H9 (cell line): ENCODE data around the gene MS4A7. TPM values are rescaled to one million over a fixed set of nuclear protein-coding genes. Genes with fewer than 3 reads are reported as not detected.

ENCODE experiments used
- DNase-seq: peaks from one replicate; pipeline ENCODE4 v3.0.0-alpha.2; 2017
- H2AFZ ChIP-seq: one replicate; pipeline ENCODE4 v1.6.1; 2013; ENCODE audit warnings: mild to moderate bottlenecking, low read length, control low read depth, moderate library complexity
- H2AK5ac ChIP-seq: 2 replicates; pipeline ENCODE4 v1.6.1; 2013; ENCODE audit warnings: low read length, control low read depth, mixed read lengths; ENCODE audit not compliant: insufficient read length
- H2BK120ac ChIP-seq: one replicate; pipeline ENCODE4 v1.6.1; 2013; ENCODE audit warnings: low read depth, mild to moderate bottlenecking, low read length, control low read depth, inconsistent platforms; ENCODE audit not compliant: poor library complexity, severe bottlenecking
- H2BK12ac ChIP-seq: 2 replicates; pipeline ENCODE4 v1.6.1; 2013; ENCODE audit warnings: low read length, control low read depth, mixed read lengths, low read depth; ENCODE audit not compliant: insufficient read length
- H2BK15ac ChIP-seq: 2 replicates; pipeline ENCODE4 v1.6.1; 2013; ENCODE audit warnings: low read depth, low read length, control low read depth
- H2BK20ac ChIP-seq: one replicate; pipeline ENCODE4 v1.6.1; 2013; ENCODE audit warnings: low read depth, mild to moderate bottlenecking, low read length, control low read depth, inconsistent platforms; ENCODE audit not compliant: poor library complexity, severe bottlenecking
- H2BK5ac ChIP-seq: 2 replicates; pipeline ENCODE4 v1.6.1; 2013; ENCODE audit warnings: low read length, control low read depth, mixed read lengths; ENCODE audit not compliant: insufficient read length
- H3K14ac ChIP-seq: 2 replicates; pipeline ENCODE4 v1.6.1; 2013; ENCODE audit warnings: low read length, control low read depth; ENCODE audit not compliant: insufficient read depth
- H3K18ac ChIP-seq: 2 replicates; pipeline ENCODE4 v1.6.1; 2013; ENCODE audit warnings: low read depth, mild to moderate bottlenecking, mixed read lengths, low read length, control low read depth; ENCODE audit not compliant: insufficient read length
- H3K23ac ChIP-seq: 2 replicates; pipeline ENCODE4 v1.6.1; 2013; ENCODE audit warnings: low read length, control low read depth, mixed read lengths, low read depth; ENCODE audit not compliant: insufficient read length
- H3K23me2 ChIP-seq: 2 replicates; pipeline ENCODE4 v1.6.1; 2013; ENCODE audit warnings: low read depth, mild to moderate bottlenecking, mixed read lengths, low read length, control low read depth; ENCODE audit not compliant: insufficient read length, poor library complexity, severe bottlenecking
- H3K27ac ChIP-seq: 2 replicates; pipeline ENCODE4 v1.5.1; 2013; ENCODE audit warnings: low read length, control low read depth, mixed read lengths, low read depth; ENCODE audit not compliant: insufficient read length
- H3K27me3 ChIP-seq: 2 replicates; pipeline ENCODE4 v1.6.1; 2013; ENCODE audit warnings: low read length, control low read depth, inconsistent platforms; ENCODE audit not compliant: insufficient read depth
- H3K4ac ChIP-seq: 2 replicates; pipeline ENCODE4 v1.6.1; 2013; ENCODE audit warnings: low read depth, mild to moderate bottlenecking, control low read depth, inconsistent platforms, low read length, moderate library complexity
- H3K4me1 ChIP-seq: 2 replicates; pipeline ENCODE4 v1.6.1; 2013; ENCODE audit warnings: low read length, control low read depth, inconsistent platforms; ENCODE audit not compliant: insufficient read depth
- H3K4me2 ChIP-seq: 2 replicates; pipeline ENCODE4 v1.6.1; 2013; ENCODE audit warnings: low read length, control low read depth, mixed read lengths; ENCODE audit not compliant: insufficient read length, insufficient read depth
- H3K56ac ChIP-seq: 2 replicates; pipeline ENCODE4 v1.6.1; 2013; ENCODE audit warnings: low read depth, mild to moderate bottlenecking, mixed read lengths, low read length, control low read depth; ENCODE audit not compliant: insufficient read length
- H3K79me1 ChIP-seq: 2 replicates; pipeline ENCODE4 v1.6.1; 2013; ENCODE audit warnings: low read depth, mild to moderate bottlenecking, moderate library complexity, low read length, control low read depth, inconsistent platforms; ENCODE audit not compliant: insufficient read depth, poor library complexity, severe bottlenecking
- H3K79me2 ChIP-seq: 2 replicates; pipeline ENCODE4 v1.6.1; 2013; ENCODE audit warnings: low read length, control low read depth, inconsistent platforms; ENCODE audit not compliant: insufficient read depth
- H3K9ac ChIP-seq: 2 replicates; pipeline ENCODE4 v1.6.1; 2013; ENCODE audit warnings: low read length, control low read depth, mixed read lengths; ENCODE audit not compliant: insufficient read length; ENCODE audit errors: extremely low read depth
- H3K9me3 ChIP-seq: one replicate; pipeline ENCODE4 v1.6.1; 2013; ENCODE audit warnings: low read depth, low read length, inconsistent platforms; ENCODE audit not compliant: control insufficient read depth
- H3T11ph ChIP-seq: one replicate; pipeline ENCODE4 v1.6.1; 2013; ENCODE audit warnings: mild to moderate bottlenecking, low read length, control low read depth, inconsistent platforms
- H4K20me1 ChIP-seq: one replicate; pipeline ENCODE4 v1.6.1; 2013; ENCODE audit not compliant: control insufficient read depth, insufficient read length, insufficient read depth
- H4K5ac ChIP-seq: 2 replicates; pipeline ENCODE4 v1.6.1; 2013; ENCODE audit warnings: low read depth, mild to moderate bottlenecking, mixed read lengths, low read length, control low read depth; ENCODE audit not compliant: insufficient read length
- H4K8ac ChIP-seq: replicated peaks from 2 replicates; pipeline ENCODE4 v1.6.1; 2013; ENCODE audit warnings: low read length, control low read depth, mixed read lengths, low read depth; ENCODE audit not compliant: insufficient read length
- H4K91ac ChIP-seq: 2 replicates; pipeline ENCODE4 v1.6.1; 2013; ENCODE audit warnings: low read depth, mild to moderate bottlenecking, moderate library complexity, mixed read lengths, low read length, control low read depth; ENCODE audit not compliant: insufficient read length
- H3K27ac Mint-ChIP-seq, 3 experiments: 2 replicates in 2 of 3; 3 replicates in 1 of 3; pipeline ENCODE4 v1.8.0; 2020 to 2021; ENCODE audit warnings: mixed read lengths in 3 of 3, mild to moderate bottlenecking in 1 of 3, moderate library complexity in 1 of 3
- H3K27me3 Mint-ChIP-seq: 2 replicates; pipeline ENCODE4 v1.8.0; 2021; ENCODE audit warnings: low read depth, mild to moderate bottlenecking, moderate library complexity, mixed read lengths
- H3K36me3 Mint-ChIP-seq, 3 experiments: 2 replicates in 2 of 3; 3 replicates in 1 of 3; pipeline ENCODE4 v1.8.0; 2020 to 2021; ENCODE audit warnings: low read depth in 3 of 3, mixed read lengths in 3 of 3; ENCODE audit not compliant: insufficient read depth in 1 of 3
- H3K4me1 Mint-ChIP-seq, 2 experiments: 2 replicates each; pipeline ENCODE4 v1.8.0; 2020; ENCODE audit warnings: mixed read lengths in 2 of 2
- H3K4me3 Mint-ChIP-seq, 2 experiments: 2 replicates in 1 of 2; 3 replicates in 1 of 2; pipeline ENCODE4 v1.8.0; 2020 to 2021; ENCODE audit warnings: mild to moderate bottlenecking in 2 of 2, mixed read lengths in 2 of 2, moderate library complexity in 1 of 2
- H3K9me3 Mint-ChIP-seq, 2 experiments: 2 replicates in 1 of 2; 3 replicates in 1 of 2; pipeline ENCODE4 v1.8.0; 2020; ENCODE audit warnings: mild to moderate bottlenecking in 2 of 2, mixed read lengths in 2 of 2, moderate library complexity in 1 of 2
- CTCF ChIP-seq: fragments of 200-600 bp; sonication (generic); conservative IDR thresholded peaks from 3 replicates; pipeline ENCODE4 v1.8.0; 2021; ENCODE audit warnings: antibody characterized with exemption, mild to moderate bottlenecking
- total RNA-seq: library from RNA; stranded (reverse); gene quantifications from 2 replicates; pipeline ENCODE4 v1.2.1, GENCODE V29; 2021

MS4A7 gene
- total RNA-seq, 1 experiment from 2014 or later, result not detected

GRCh38 chr11:60345489-60345888, 32.8 kb upstream of the MS4A7 start:
- no peaks in the 10 kb centered on the region for H3K4me1 ChIP-seq
- H3K27ac ChIP-seq, result no peak overlapping the region
- H2BK120ac ChIP-seq, result no peak overlapping the region
- H4K91ac ChIP-seq, result no peak overlapping the region
- H3K56ac ChIP-seq, result no peak overlapping the region
- no peak overlapping the region for H2BK5ac ChIP-seq
- no peak overlapping the region for H2BK20ac ChIP-seq
- TF ChIP-seq CTCF, result peak; percentile 80
- peak; percentile 59 for DNase-seq
- no peaks in the 10 kb centered on the region for H4K20me1 ChIP-seq
- Mint-ChIP-seq H3K4me1 (peaks cover 4 to 10% of the 10 kb centered on the region in 2 experiments), H3K4me3 (no peak overlapping the region), H3K36me3 (no peaks in the 10 kb centered on the region), H3K27me3 (no peaks in the 10 kb centered on the region; the same call in 1 of the 2 replicates), H3K27ac (no peak overlapping the region), H3K9me3 (peaks cover 4 to 7% of the 10 kb centered on the region in 2 experiments; a peak in 2 of 5 replicates)
- no peak overlapping the region for H3K9ac ChIP-seq
- H4K8ac ChIP-seq, result no peak overlapping the region
- H3K18ac ChIP-seq, result no peak overlapping the region
- no peak overlapping the region for H2BK15ac ChIP-seq
- H3K4ac ChIP-seq, result no peak overlapping the region
- no peak overlapping the region for H3T11ph ChIP-seq
- no peak overlapping the region for H4K5ac ChIP-seq
- H3K23ac ChIP-seq, result no peak overlapping the region
- H3K79me2 ChIP-seq, result no peaks in the 10 kb centered on the region
- H3K9me3 ChIP-seq, result no peaks in the 10 kb centered on the region
- H3K27me3 ChIP-seq, result no peaks in the 10 kb centered on the region
- H3K23me2 ChIP-seq, result no peaks in the 10 kb centered on the region
- no peaks in the 10 kb centered on the region for H3K79me1 ChIP-seq
- H3K14ac ChIP-seq, result no peak overlapping the region
- no peak overlapping the region for H2AK5ac ChIP-seq
- H2BK12ac ChIP-seq, result no peak overlapping the region
- H2AFZ ChIP-seq, result no peak overlapping the region
- no peak overlapping the region for H3K4me2 ChIP-seq
